A673 (cell line): ENCODE data around the gene TXNRD2. TPM values are rescaled to one million over a fixed set of nuclear protein-coding genes. Genes with fewer than 3 reads are reported as not detected.

ENCODE experiments used
- BruUV-seq: library from RNA; stranded (reverse); fragments of 400-500 nt; replicated peaks from 2 replicates; lab custom pipeline; 2021; lab: Mats Ljungman, UMichigan
- CTCF ChIA-PET: fragments of 300-600 bp; sonication (Branson Sonifier 250); formaldehyde crosslinking; loops from one replicate; lab custom pipeline; 2022; ENCODE audit warnings: antibody characterized with exemption; lab: Charles Lee
- POLR2A ChIA-PET: fragments of 300-600 bp; sonication (Branson Sonifier 250); formaldehyde crosslinking; loops from one replicate; lab custom pipeline; 2022; ENCODE audit warnings: antibody characterized with exemption; ENCODE audit not compliant: low non-redundant PET; lab: Charles Lee
- DNase-seq: peaks from one replicate; pipeline ENCODE4 v3.0.0-alpha.2; 2015; ENCODE audit warnings: low spot score
- H3K27ac ChIP-seq: fragments of 200-600 bp; sonication (generic); 2 replicates; pipeline ENCODE4 v1.5.1; 2016; ENCODE audit warnings: mixed run types, low read depth, mild to moderate bottlenecking, mixed read lengths, antibody characterized with exemption, low read length; ENCODE audit not compliant: poor library complexity, severe bottlenecking
- H3K27me3 ChIP-seq: fragments of 200-600 bp; sonication (generic); replicated peaks from 2 replicates; pipeline ENCODE4 v1.6.1; 2017; ENCODE audit warnings: mixed run types, low read depth, mild to moderate bottlenecking, mixed read lengths, antibody characterized with exemption, low read length; ENCODE audit not compliant: insufficient read depth, poor library complexity
- H3K36me3 ChIP-seq: fragments of 200-600 bp; sonication (generic); 2 replicates; pipeline ENCODE4 v1.6.1; 2016; ENCODE audit warnings: mixed run types, mild to moderate bottlenecking, mixed read lengths, antibody characterized with exemption, low read length; ENCODE audit not compliant: insufficient read depth, poor library complexity, severe bottlenecking
- H3K4me1 ChIP-seq: fragments of 200-600 bp; sonication (generic); 2 replicates; pipeline ENCODE4 v1.6.1; 2017; ENCODE audit warnings: mixed run types, mild to moderate bottlenecking, mixed read lengths, antibody characterized with exemption, low read length; ENCODE audit not compliant: insufficient read depth, poor library complexity, severe bottlenecking
- H3K4me3 ChIP-seq: fragments of 200-600 bp; sonication (generic); 2 replicates; pipeline ENCODE4 v1.5.1; 2016; ENCODE audit warnings: low read depth, mixed run types, mild to moderate bottlenecking, mixed read lengths, low read length; ENCODE audit not compliant: poor library complexity, severe bottlenecking
- H3K9me3 ChIP-seq: fragments of 200-600 bp; sonication (generic); 2 replicates; pipeline ENCODE4 v1.6.1; 2016; ENCODE audit warnings: mixed run types, low read depth, mild to moderate bottlenecking, mixed read lengths, antibody characterized with exemption, low read length; ENCODE audit not compliant: poor library complexity, severe bottlenecking
- CTCF ChIP-seq: fragments of 300-800, 200-600 bp; sonication (generic); conservative IDR thresholded peaks from 2 replicates; pipeline ENCODE4 v1.5.1; 2017; ENCODE audit warnings: low read depth, mild to moderate bottlenecking, antibody characterized with exemption, low read length, moderate library complexity, mixed read lengths
- EZH2 ChIP-seq: fragments of 200-600 bp; sonication (generic); IDR thresholded peaks from 2 replicates; pipeline ENCODE4 v1.6.1; 2017; ENCODE audit warnings: borderline replicate concordance, low read depth, mild to moderate bottlenecking, mixed read lengths, antibody characterized with exemption, low read length; ENCODE audit not compliant: poor library complexity, severe bottlenecking
- intact Hi-C: fragments of 100-400 bp; cut with micrococcal nuclease; formaldehyde crosslinking; loops from one replicate; pipeline ENCODE4 v1.10.0; 2022; ENCODE audit not compliant: unreplicated experiment
- total RNA-seq: library from RNA; stranded (reverse); gene quantifications from 2 replicates; pipeline ENCODE4 v1.2.3, GENCODE V29; 2021

Gene TXNRD2
- total RNA-seq, 1 experiment from 2014 or later, result 32.6 TPM

DNA sequence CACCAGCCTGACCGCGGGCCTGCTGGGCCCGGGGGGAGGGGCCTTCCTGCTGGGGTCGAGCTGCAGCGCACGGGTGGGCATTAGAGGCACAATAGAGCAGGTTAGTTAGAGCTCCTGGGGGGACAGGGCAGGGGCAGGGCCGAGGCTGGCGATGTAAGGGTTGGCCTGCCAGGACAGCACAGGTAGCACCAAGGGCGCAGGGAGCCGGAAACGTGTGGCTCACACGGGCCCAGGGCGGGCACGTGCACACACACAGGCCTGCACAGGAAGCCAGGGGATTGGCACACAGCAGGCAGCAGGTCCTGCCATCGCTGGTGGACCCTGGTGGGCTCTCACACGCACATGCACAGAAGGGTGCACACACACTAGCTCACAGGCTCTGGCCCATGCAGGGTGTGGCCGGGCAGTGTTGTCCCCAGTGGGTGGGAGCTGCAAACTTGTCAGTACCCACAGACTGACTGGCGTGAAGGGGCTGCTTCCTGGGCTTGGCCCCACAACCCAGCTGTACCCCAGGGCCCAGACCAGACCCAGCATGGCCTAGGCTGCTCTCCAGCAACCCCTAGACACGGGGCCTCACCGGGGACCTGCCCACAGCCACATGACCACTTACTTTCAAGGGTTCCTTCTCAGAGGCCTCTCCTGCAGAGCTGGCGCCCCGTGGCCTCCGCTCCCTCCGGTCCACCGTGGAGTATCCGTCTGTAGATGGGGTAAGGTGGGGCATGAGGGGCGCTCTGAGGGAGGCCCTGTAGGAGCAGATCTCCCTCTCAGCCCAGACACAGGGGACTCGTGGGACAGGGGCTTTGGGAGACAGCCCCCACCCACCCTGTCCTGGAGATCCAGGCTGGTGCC, 29.9 kb upstream of the TXNRD2 start:
- Histone ChIP-seq H3K27me3 (no peaks in the 10 kb centered on the region), H3K4me3 (no peak overlapping the region), H3K9me3 (no peaks in the 10 kb centered on the region), H3K4me1 (peaks cover 16% of the 10 kb centered on the region), H3K36me3 (peaks cover 30% of the 10 kb centered on the region), H3K27ac (no peak overlapping the region)
- no peak for DNase-seq
- TF ChIP-seq EZH2, result no peak
- no peak for TF ChIP-seq CTCF
- no TSS peak for BruUV-seq
- ChIA-PET CTCF (interaction anchor here (1.9 kb wide), 1 partner anchor 42 kb away, joined by 6 read pairs; no protein-coding TSS in a partner anchor), POLR2A (no interaction called here)
- intact Hi-C loops, result loop anchor here (5.0 to 10.0 kb wide), 3 partner anchors 113 to 323 kb away; partner anchors contain the start of gene DGCR8

GRCh38 chr22:19970479-19971275, 29.1 kb upstream of the TXNRD2 start:
- peak overlapping the region; percentile 23 for H3K27ac ChIP-seq
- BruUV-seq, result no TSS peak
- CTCF ChIA-PET, result interaction anchor here (0.6 to 1.9 kb wide), 6 partner anchors 42 to 994 kb away, joined by 3 to 6 read pairs (median 4); no protein-coding TSS in a partner anchor
- H3K4me3 ChIP-seq, result no peak overlapping the region
- no peak for TF ChIP-seq EZH2
- peak; percentile 94 for TF ChIP-seq CTCF
- POLR2A ChIA-PET, result no interaction called here
- no peaks in the 10 kb centered on the region for H3K9me3 ChIP-seq
- no peaks in the 10 kb centered on the region for H3K27me3 ChIP-seq
- peaks cover 30% of the 10 kb centered on the region for H3K36me3 ChIP-seq
- peaks cover 21% of the 10 kb centered on the region for H3K4me1 ChIP-seq
- intact Hi-C loops, result loop anchor here (1.0 to 10.0 kb wide), 4 partner anchors 43 to 324 kb away; partner anchors contain the start of gene DGCR8
- DNase-seq, result peak; percentile 75

- Histone ChIP-seq H3K27me3 (no peaks in the 10 kb centered on the region), H3K27ac (peak overlapping the region; percentile 23), H3K4me1 (peaks cover 18% of the 10 kb centered on the region), H3K9me3 (no peaks in the 10 kb centered on the region), H3K4me3 (no peak overlapping the region), H3K36me3 (peaks cover 30% of the 10 kb centered on the region)
- intact Hi-C loops, result loop anchor here (1.0 to 10.0 kb wide), 4 partner anchors 43 to 325 kb away; partner anchors contain the start of gene DGCR8
- ChIA-PET POLR2A (no interaction called here), CTCF (interaction anchor here (0.6 to 0.7 kb wide), 5 partner anchors 44 to 995 kb away, joined by 3 to 6 read pairs (median 4); no protein-coding TSS in a partner anchor)
- BruUV-seq, result no TSS peak
- no peak for DNase-seq
- TF ChIP-seq EZH2, result no peak
- TF ChIP-seq CTCF, result no peak
Observed at GRCh38 chr22:19970031-19970478, 28.4 kb upstream of the TXNRD2 start.
